Suprapubic skin (tissue), 4 donors: Measurements from ENCODE around the gene METRNL. TPM values are rescaled to one million over a fixed set of nuclear protein-coding genes. Genes with fewer than 3 reads are reported as not detected.
"Not testable (repeated sequence)": the region's sequence is repeated elsewhere in the genome, so short reads cannot be mapped to it uniquely, and the experiment has no call there.

Source experiments
- DNase-seq, 2 donors: peaks; one replicate each; pipeline ENCODE4 v3.0.0-alpha.2; 2019; ENCODE audit warnings: low spot score in 2 of 2
- H3K27ac ChIP-seq: fragments of 200-600 bp; sonication (generic); one replicate; pipeline ENCODE4 v1.5.1; 2019
- H3K27me3 ChIP-seq: fragments of 200-600 bp; sonication (generic); one replicate; pipeline ENCODE4 v1.5.1; 2019
- H3K36me3 ChIP-seq: fragments of 200-600 bp; sonication (generic); one replicate; pipeline ENCODE4 v1.5.1; 2019
- H3K4me1 ChIP-seq: fragments of 200-600 bp; sonication (generic); one replicate; pipeline ENCODE4 v1.5.1; 2019
- H3K4me3 ChIP-seq: fragments of 200-600 bp; sonication (generic); one replicate; pipeline ENCODE4 v1.5.1; 2019; ENCODE audit warnings: mild to moderate bottlenecking
- H3K9me3 ChIP-seq: fragments of 200-600 bp; sonication (generic); one replicate; pipeline ENCODE4 v1.5.1; 2019
- EP300 ChIP-seq: sonication (generic); formaldehyde crosslinking; IDR thresholded peaks from one replicate; pipeline ENCODE4 v1.6.1; 2017; ENCODE audit warnings: antibody characterized with exemption
- POLR2A ChIP-seq, 2 donors: fragments of 450-650 bp; IDR thresholded peaks; one replicate each; pipeline ENCODE4 v1.6.1; 2017; ENCODE audit warnings: antibody characterized with exemption in 2 of 2, mild to moderate bottlenecking in 2 of 2, moderate library complexity in 2 of 2
- POLR2AphosphoS5 ChIP-seq, 3 donors: sonication (generic); formaldehyde crosslinking; IDR thresholded peaks; one replicate each; pipeline ENCODE4 v1.6.1; 2017; ENCODE audit warnings: antibody characterized with exemption in 3 of 3
- WGBS: methylation state at CpG from one replicate; pipeline ENCODE4 v1.1.5; 2018; 5-methylcytosine and 5-hydroxymethylcytosine counted together
- total RNA-seq, 4 donors: library from RNA; depleted of rRNA; stranded (reverse); fragments of >200 nt; gene quantifications; one replicate each; pipeline ENCODE4 v1.1.0, GENCODE V29; 2016
- TF ChIP-seq, protein P1 (sequence below), 2 donors: fragments of 200-600 bp in 1 of 2; fragments of 450-650 bp in 1 of 2; sonication (generic) in 1 of 2; IDR thresholded peaks; one replicate each; pipeline ENCODE4 v1.5.1; 2016 to 2019; ENCODE audit warnings: antibody characterized with exemption in 2 of 2, mild to moderate bottlenecking in 1 of 2, moderate library complexity in 1 of 2

Gene METRNL, protein sequence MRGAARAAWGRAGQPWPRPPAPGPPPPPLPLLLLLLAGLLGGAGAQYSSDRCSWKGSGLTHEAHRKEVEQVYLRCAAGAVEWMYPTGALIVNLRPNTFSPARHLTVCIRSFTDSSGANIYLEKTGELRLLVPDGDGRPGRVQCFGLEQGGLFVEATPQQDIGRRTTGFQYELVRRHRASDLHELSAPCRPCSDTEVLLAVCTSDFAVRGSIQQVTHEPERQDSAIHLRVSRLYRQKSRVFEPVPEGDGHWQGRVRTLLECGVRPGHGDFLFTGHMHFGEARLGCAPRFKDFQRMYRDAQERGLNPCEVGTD
- total RNA-seq: 100 to 1,000 TPM in 3 of 4 donors, 10 to 100 TPM in 1; 59.1 to 222 (median 155) TPM

DNA sequence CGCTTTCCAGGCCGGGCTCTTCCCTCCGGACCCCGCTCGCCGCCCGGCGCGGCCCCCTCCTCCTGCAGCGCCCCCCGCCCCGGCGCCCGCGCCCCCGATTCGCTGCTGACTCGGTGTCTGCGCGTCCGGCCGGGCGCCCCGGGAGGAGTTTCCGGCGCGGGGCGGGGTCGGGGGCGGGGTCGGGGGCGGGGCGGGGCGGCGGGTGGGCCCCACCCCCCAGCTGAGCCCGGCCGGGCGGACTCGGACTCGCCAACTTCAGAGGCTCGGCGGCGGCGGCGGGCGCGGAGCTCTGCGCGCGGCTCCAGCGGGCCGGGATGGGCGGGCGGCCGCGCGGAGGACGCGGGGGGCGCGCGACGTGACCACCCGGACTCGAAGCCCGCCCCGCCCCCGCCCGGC lies at the start of gene METRNL:
METRNL (plus strand) TSS at position 258 of the 396 bp plus-strand sequence. CDS start 207 bp downstream, outside the sequence.
- Histone ChIP-seq H3K9me3 (no peaks in the 10 kb centered on the region), H3K4me1 (peaks cover 54% of the 10 kb centered on the region), H3K4me3 (peak within 1 kb of the TSS; percentile 95), H3K27ac (peak within 1 kb of the TSS; percentile 92), H3K27me3 (no peaks in the 10 kb centered on the region), H3K36me3 (no peaks in the 10 kb centered on the region)
- WGBS: no CpG with 5 or more reads among the region's 69 CpGs
- no peak for TF ChIP-seq EP300
- TF ChIP-seq, protein P1, sequence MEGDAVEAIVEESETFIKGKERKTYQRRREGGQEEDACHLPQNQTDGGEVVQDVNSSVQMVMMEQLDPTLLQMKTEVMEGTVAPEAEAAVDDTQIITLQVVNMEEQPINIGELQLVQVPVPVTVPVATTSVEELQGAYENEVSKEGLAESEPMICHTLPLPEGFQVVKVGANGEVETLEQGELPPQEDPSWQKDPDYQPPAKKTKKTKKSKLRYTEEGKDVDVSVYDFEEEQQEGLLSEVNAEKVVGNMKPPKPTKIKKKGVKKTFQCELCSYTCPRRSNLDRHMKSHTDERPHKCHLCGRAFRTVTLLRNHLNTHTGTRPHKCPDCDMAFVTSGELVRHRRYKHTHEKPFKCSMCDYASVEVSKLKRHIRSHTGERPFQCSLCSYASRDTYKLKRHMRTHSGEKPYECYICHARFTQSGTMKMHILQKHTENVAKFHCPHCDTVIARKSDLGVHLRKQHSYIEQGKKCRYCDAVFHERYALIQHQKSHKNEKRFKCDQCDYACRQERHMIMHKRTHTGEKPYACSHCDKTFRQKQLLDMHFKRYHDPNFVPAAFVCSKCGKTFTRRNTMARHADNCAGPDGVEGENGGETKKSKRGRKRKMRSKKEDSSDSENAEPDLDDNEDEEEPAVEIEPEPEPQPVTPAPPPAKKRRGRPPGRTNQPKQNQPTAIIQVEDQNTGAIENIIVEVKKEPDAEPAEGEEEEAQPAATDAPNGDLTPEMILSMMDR (IDR thresholded peaks at IDR 0.05): no peak
- peak; percentile 69 to 87 for TF ChIP-seq POLR2A (IDR thresholded peaks at IDR 0.05)
- DNase-seq: no peak

DNA sequence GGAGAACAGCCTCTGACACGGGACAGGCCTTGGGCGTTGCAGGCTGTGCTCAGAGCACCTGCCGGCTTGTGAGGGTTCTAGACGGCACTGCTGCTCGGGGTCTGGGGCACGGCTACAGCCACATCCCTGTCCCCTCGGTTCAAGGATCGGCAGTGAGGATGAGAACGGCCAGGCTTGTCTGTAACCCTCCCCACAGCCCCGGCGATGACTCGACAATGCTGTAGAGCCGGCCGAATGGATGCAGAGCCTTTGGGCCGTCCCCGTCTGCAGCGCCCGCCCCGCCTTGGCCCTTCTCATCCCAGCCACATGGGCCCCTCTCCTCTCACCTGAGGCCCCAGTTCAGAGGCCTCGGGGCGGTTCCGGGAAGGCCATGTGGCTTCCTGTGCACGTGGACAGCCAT lies 49.0 kb upstream of the METRNL start:
- TF ChIP-seq, protein P1 (IDR thresholded peaks at IDR 0.05): no peak
- TF ChIP-seq POLR2AphosphoS5 (IDR thresholded peaks at IDR 0.05) (no peak), EP300 (no peak), POLR2A (IDR thresholded peaks at IDR 0.05) (no peak)
- Histone ChIP-seq H3K27ac (no peak overlapping the region), H3K27me3 (no peaks in the 10 kb centered on the region), H3K36me3 (peaks cover 10% of the 10 kb centered on the region), H3K4me3 (no peak overlapping the region), H3K4me1 (no peaks in the 10 kb centered on the region), H3K9me3 (no peaks in the 10 kb centered on the region)
- DNase-seq: no peak
- WGBS: 91% methylated on average over 8 of the region's 23 CpGs

DNA sequence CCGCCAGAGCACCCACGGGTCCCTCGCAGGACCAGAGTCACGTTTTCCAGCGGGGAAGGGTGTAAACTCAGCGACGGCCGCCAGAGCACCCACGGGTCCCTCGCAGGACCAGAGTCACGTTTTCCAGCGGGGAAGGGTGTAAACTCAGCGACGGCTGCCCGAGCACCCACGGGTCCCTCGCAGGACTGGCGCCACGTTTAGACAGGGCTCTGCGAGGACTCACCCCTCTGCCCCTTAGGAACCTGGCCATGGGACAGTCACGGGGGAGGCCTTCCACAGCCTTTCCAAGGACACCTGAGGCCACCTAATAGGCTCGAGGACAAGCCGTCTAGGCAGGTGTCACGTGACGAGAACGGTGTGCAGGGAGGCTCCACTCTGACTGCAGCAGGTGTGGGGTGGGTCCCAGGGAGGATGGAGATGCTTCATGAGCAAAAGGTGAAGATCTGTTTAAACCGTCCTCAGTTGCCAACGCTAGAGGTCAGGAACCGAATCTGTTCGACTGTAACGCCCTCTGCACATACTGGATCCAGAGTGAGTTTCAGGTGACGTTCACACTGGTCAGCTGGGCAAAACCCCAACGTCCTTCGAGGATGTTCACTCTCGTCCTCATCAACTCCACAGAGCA lies 48.0 kb upstream of the METRNL start:
- WGBS: 93% methylated on average over 34 of the region's 35 CpGs
- H3K4me3 ChIP-seq: no peak overlapping the region
- H3K9me3 ChIP-seq: no peaks in the 10 kb centered on the region
- H3K36me3 ChIP-seq: peaks cover 10% of the 10 kb centered on the region
- H3K27me3 ChIP-seq: no peaks in the 10 kb centered on the region
- no peak for DNase-seq
- no peaks in the 10 kb centered on the region for H3K4me1 ChIP-seq
- no peak overlapping the region for H3K27ac ChIP-seq
- TF ChIP-seq, protein P1 (IDR thresholded peaks at IDR 0.05): no peak
- TF ChIP-seq EP300 (no peak), POLR2A (IDR thresholded peaks at IDR 0.05) (no peak), POLR2AphosphoS5 (IDR thresholded peaks at IDR 0.05) (no peak)

DNA sequence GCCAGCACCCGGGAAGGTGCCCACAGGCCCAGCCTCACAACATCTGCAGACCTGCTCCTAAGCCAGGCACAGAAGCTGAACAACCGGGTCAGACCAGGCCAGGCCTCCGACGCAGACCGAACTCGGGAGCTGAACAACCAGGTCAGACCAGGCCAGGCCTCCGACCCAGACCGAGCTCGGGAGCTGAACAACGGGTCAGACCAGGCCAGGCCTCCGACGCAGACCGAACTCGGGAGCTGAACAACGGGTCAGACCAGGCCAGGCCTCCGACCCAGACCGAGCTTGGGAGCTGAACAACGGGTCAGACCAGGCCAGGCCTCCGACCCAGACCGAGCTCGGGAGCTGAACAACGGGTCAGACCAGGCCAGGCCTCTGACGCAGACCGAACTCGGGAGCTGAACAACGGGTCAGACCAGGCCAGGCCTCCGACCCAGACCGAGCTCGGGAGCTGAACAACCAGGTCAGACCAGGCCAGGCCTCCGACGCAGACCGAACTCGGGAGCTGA lies 47.4 kb upstream of the METRNL start:
- not testable (repeated sequence) for DNase-seq, H3K4me1 ChIP-seq, H3K27ac ChIP-seq, H3K9me3 ChIP-seq, H3K27me3 ChIP-seq, H3K36me3 ChIP-seq, H3K4me3 ChIP-seq
- WGBS: 90% methylated on average over 15 of the region's 33 CpGs

DNA sequence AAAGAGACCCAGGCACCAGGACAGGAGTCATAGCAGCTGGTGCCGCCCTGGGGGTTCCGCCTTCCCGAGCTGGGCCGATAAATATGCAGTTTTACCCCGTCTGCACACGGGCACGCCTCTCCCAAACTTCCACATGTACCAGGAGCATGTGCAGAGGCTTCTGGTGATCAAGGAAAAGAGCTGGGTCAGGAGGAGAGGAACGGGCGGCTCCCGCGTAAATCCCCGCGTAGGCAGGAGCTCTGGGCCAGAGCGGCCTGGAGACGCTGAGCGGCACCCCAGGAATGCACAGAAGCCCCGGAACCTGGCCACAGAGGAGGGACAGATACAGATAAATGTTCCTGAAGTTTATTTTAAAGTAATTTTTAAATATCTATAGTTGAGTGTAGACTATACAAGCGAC lies 46.6 kb upstream of the METRNL start:
- H3K27ac ChIP-seq: no peak overlapping the region
- no peaks in the 10 kb centered on the region for H3K9me3 ChIP-seq
- no peak for TF ChIP-seq EP300
- no peak for TF ChIP-seq POLR2A (IDR thresholded peaks at IDR 0.05)
- no peak for TF ChIP-seq POLR2AphosphoS5 (IDR thresholded peaks at IDR 0.05)
- TF ChIP-seq, protein P1 (IDR thresholded peaks at IDR 0.05): no peak
- WGBS: 94% methylated on average over 18 of the region's 18 CpGs
- no peak for DNase-seq
- no peaks in the 10 kb centered on the region for H3K4me1 ChIP-seq
- H3K27me3 ChIP-seq: no peaks in the 10 kb centered on the region
- H3K4me3 ChIP-seq: no peak overlapping the region
- peaks cover 15% of the 10 kb centered on the region for H3K36me3 ChIP-seq
